ENCODE measurements around the gene AIPL1. TPM values are rescaled to one million over a fixed set of nuclear protein-coding genes. Genes with fewer than 3 reads are reported as not detected.

Gene AIPL1
- total and polyA plus RNA-seq, 4 experiments from 2014 or later: not detected

GRCh38 chr17:6437466-6437865 is 2.5 kb upstream of the AIPL1 start:
- ChIA-PET POLR2A (ENCODE audit: partially characterized antibody) (no interaction called here), CTCF (ENCODE audit: partially characterized antibody) (interaction anchor here (1.5 kb wide), 1 partner anchor 16 kb away, joined by 6 read pairs; no protein-coding TSS in a partner anchor)
- intact Hi-C loops (cut with micrococcal nuclease): no loop called here
- Histone ChIP-seq H3K4me3 (ENCODE audit: low read length in 2 of 2) (no peak overlapping the region), H3K36me3 (ENCODE audit: insufficient read depth, low read length) (no peaks in the 10 kb centered on the region), H3K4me1 (ENCODE audit: insufficient read depth, low read length) (no peaks in the 10 kb centered on the region), H3K27me3 (ENCODE audit: insufficient read depth, low read length) (peaks cover 4% of the 10 kb centered on the region), H3K27ac (ENCODE audit: low read depth, low read length) (no peak overlapping the region), H3K9me3 (ENCODE audit: control insufficient read depth in 1 of 2, low read length in 2 of 2) (no peaks in the 10 kb centered on the region)
- Mint-ChIP-seq H3K36me3 (no peaks in the 10 kb centered on the region), H3K4me3 (no peak overlapping the region), H3K9me3 (no peaks in the 10 kb centered on the region), H3K27me3 (peaks cover 16 to 18% of the 10 kb centered on the region in 2 donors), H3K27ac (no peak overlapping the region), H3K4me1 (peaks cover 0 to 4% (median 0%) of the 10 kb centered on the region in 4 donors)
- DNase-seq: no peak

- peak; percentile 52 to 67 (median 58) for DNase-seq
- Mint-ChIP-seq H3K9me3 (peaks cover 0 to 9% (median 1%) of the 10 kb centered on the region in 8 donors), H3K4me1 (peaks cover 0 to 4% (median 0%) of the 10 kb centered on the region in 4 donors), H3K27me3 (peaks cover 16 to 18% of the 10 kb centered on the region in 2 donors), H3K27ac (no peak overlapping the region), H3K36me3 (no peaks in the 10 kb centered on the region), H3K4me3 (no peak overlapping the region)
- Histone ChIP-seq H3K4me1 (ENCODE audit: insufficient read depth, low read length) (no peaks in the 10 kb centered on the region), H3K9me3 (ENCODE audit: control insufficient read depth in 1 of 2, low read length in 2 of 2) (no peaks in the 10 kb centered on the region), H3K4me3 (ENCODE audit: low read length in 2 of 2) (no peak overlapping the region), H3K27ac (ENCODE audit: low read depth, low read length) (no peak overlapping the region), H3K36me3 (ENCODE audit: insufficient read depth, low read length) (no peaks in the 10 kb centered on the region), H3K27me3 (ENCODE audit: insufficient read depth, low read length) (peaks cover 4% of the 10 kb centered on the region)
- intact Hi-C loops (cut with micrococcal nuclease): loop anchor here (1.0 kb wide), 2 partner anchors 844 to 849 kb away; no protein-coding TSS in a partner anchor
- POLR2A ChIA-PET (ENCODE audit: partially characterized antibody): interaction anchor here (0.5 to 0.9 kb wide), 2 partner anchors 168 to 850 kb away, joined by 3 read pairs; no protein-coding TSS in a partner anchor
- CTCF ChIA-PET (ENCODE audit: partially characterized antibody): interaction anchor here (0.7 to 4.1 kb wide), 11 partner anchors 9 to 1186 kb away, joined by 3 to 59 read pairs (median 6); partner anchors contain the start of genes NLRP1 and PIMREG
These were observed 1.0 kb upstream of the AIPL1 start for GRCh38 chr17:6435968-6436367.

DNA sequence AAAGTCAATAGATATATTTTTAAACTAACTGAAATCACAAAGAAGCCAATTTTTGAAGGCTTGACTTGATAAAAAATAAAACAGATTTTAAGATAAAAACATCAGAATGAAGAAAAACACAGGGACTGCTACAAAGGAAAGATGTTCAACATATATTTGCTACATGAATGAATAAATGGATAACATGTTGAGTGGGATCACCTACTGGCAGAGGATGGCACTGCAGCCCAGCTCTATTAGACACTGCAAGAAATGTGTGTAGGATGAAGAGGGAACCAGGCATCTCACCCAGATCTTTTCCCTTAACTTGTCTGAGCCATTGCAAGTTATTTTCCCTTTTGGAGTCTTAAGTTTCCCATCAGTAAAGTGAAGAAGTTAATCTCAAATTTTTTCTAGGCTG is 4.2 kb downstream of the AIPL1 start:
- Mint-ChIP-seq H3K27me3 (no peaks in the 10 kb centered on the region), H3K27ac (no peak overlapping the region), H3K4me3 (no peak overlapping the region), H3K9me3 (peaks cover 0 to 20% (median 11%) of the 10 kb centered on the region in 8 donors), H3K4me1 (peaks cover 9 to 22% (median 13%) of the 10 kb centered on the region in 4 donors), H3K36me3 (peaks cover 0 to 4% of the 10 kb centered on the region in 2 donors)
- intact Hi-C loops (cut with micrococcal nuclease): no loop called here
- Histone ChIP-seq H3K4me1 (ENCODE audit: insufficient read depth, low read length) (peaks cover 21% of the 10 kb centered on the region), H3K9me3 (ENCODE audit: control insufficient read depth in 1 of 2, low read length in 2 of 2) (no peaks in the 10 kb centered on the region), H3K27me3 (ENCODE audit: insufficient read depth, low read length) (no peaks in the 10 kb centered on the region), H3K27ac (ENCODE audit: low read depth, low read length) (no peak overlapping the region), H3K4me3 (ENCODE audit: low read length in 2 of 2) (no peak overlapping the region), H3K36me3 (ENCODE audit: insufficient read depth, low read length) (no peaks in the 10 kb centered on the region)
- POLR2A ChIA-PET (ENCODE audit: partially characterized antibody): no interaction called here
- DNase-seq: no peak
- CTCF ChIA-PET (ENCODE audit: partially characterized antibody): interaction anchor here (1.2 to 1.6 kb wide), 2 partner anchors 9 to 839 kb away, joined by 3 to 4 read pairs; no protein-coding TSS in a partner anchor

GRCh38 chr17:6429266-6429665 is 5.7 kb downstream of the AIPL1 start:
- H3K27me3 Mint-ChIP-seq: no peaks in the 10 kb centered on the region
- H3K4me1 Mint-ChIP-seq: peaks cover 9 to 22% (median 13%) of the 10 kb centered on the region in 4 donors
- CTCF ChIA-PET (ENCODE audit: partially characterized antibody): interaction anchor here (0.8 kb wide), 1 partner anchor 841 kb away, joined by 3 read pairs; no protein-coding TSS in a partner anchor

GRCh38 chr17:6428207-6428965 is 6.5 kb downstream of the AIPL1 start:
- ChIA-PET POLR2A (ENCODE audit: partially characterized antibody) (no interaction called here), CTCF (ENCODE audit: partially characterized antibody) (interaction anchor here (0.8 kb wide), 1 partner anchor 840 kb away, joined by 3 read pairs; no protein-coding TSS in a partner anchor)
- intact Hi-C loops (cut with micrococcal nuclease): loop anchor here (10.0 kb wide), 1 partner anchor 724 kb away; no protein-coding TSS in a partner anchor
- Mint-ChIP-seq H3K4me3 (peak overlapping the region in 2 of 8 donors; percentile 26 to 73), H3K27me3 (peaks cover 0 to 2% of the 10 kb centered on the region in 2 donors), H3K27ac (peak overlapping the region in 2 of 7 donors; percentile 23 to 35), H3K4me1 (peaks cover 9 to 22% (median 13%) of the 10 kb centered on the region in 4 donors), H3K36me3 (peaks cover 0 to 4% of the 10 kb centered on the region in 2 donors), H3K9me3 (peaks cover 0 to 20% (median 11%) of the 10 kb centered on the region in 8 donors)
- Histone ChIP-seq H3K36me3 (ENCODE audit: insufficient read depth, low read length) (no peaks in the 10 kb centered on the region), H3K27ac (ENCODE audit: low read depth, low read length) (no peak overlapping the region), H3K9me3 (ENCODE audit: control insufficient read depth in 1 of 2, low read length in 2 of 2) (no peaks in the 10 kb centered on the region), H3K4me3 (ENCODE audit: low read length in 2 of 2) (no peak overlapping the region), H3K4me1 (ENCODE audit: insufficient read depth, low read length) (peaks cover 21% of the 10 kb centered on the region), H3K27me3 (ENCODE audit: insufficient read depth, low read length) (no peaks in the 10 kb centered on the region)
- DNase-seq: no peak

More at GRCh38 chr17:6429266-6429665, 5.7 kb downstream of the AIPL1 start:
- Histone ChIP-seq H3K4me1 (ENCODE audit: insufficient read depth, low read length) (peaks cover 21% of the 10 kb centered on the region), H3K9me3 (ENCODE audit: control insufficient read depth in 1 of 2, low read length in 2 of 2) (no peaks in the 10 kb centered on the region), H3K4me3 (ENCODE audit: low read length in 2 of 2) (no peak overlapping the region), H3K27ac (ENCODE audit: low read depth, low read length) (no peak overlapping the region), H3K27me3 (ENCODE audit: insufficient read depth, low read length) (no peaks in the 10 kb centered on the region), H3K36me3 (ENCODE audit: insufficient read depth, low read length) (no peaks in the 10 kb centered on the region)
- DNase-seq: no peak
- H3K36me3 Mint-ChIP-seq: peaks cover 0 to 4% of the 10 kb centered on the region in 2 donors
- intact Hi-C loops (cut with micrococcal nuclease): loop anchor here (10.0 kb wide), 1 partner anchor 724 kb away; no protein-coding TSS in a partner anchor
- no peak overlapping the region for H3K27ac Mint-ChIP-seq
- POLR2A ChIA-PET (ENCODE audit: partially characterized antibody): no interaction called here
- peaks cover 0 to 20% (median 11%) of the 10 kb centered on the region in 8 donors for H3K9me3 Mint-ChIP-seq
- no peak overlapping the region for H3K4me3 Mint-ChIP-seq

GRCh38 chr17:6427279-6427781 is 7.6 kb downstream of the AIPL1 start:
- peaks cover 0 to 4% of the 10 kb centered on the region in 2 donors for H3K36me3 Mint-ChIP-seq
- H3K27me3 ChIP-seq (ENCODE audit: insufficient read depth, low read length): no peaks in the 10 kb centered on the region
- H3K36me3 ChIP-seq (ENCODE audit: insufficient read depth, low read length): no peaks in the 10 kb centered on the region
- DNase-seq: peak; percentile 55 to 74 (median 64)
- peaks cover 10 to 22% (median 13%) of the 10 kb centered on the region in 4 donors for H3K4me1 Mint-ChIP-seq
- POLR2A ChIA-PET (ENCODE audit: partially characterized antibody): interaction anchor here (1.0 kb wide), 1 partner anchor 843 kb away, joined by 4 read pairs; the partner anchor contains the start of gene NLRP1
- CTCF ChIA-PET (ENCODE audit: partially characterized antibody): no interaction called here
- intact Hi-C loops (cut with micrococcal nuclease): loop anchor here (2.0 to 10.0 kb wide), 2 partner anchors 723 to 1179 kb away; no protein-coding TSS in a partner anchor
- no peak overlapping the region for H3K4me3 ChIP-seq (ENCODE audit: low read length in 2 of 2)
- peaks cover 0 to 5% of the 10 kb centered on the region in 2 donors for H3K27me3 Mint-ChIP-seq
- H3K4me1 ChIP-seq (ENCODE audit: insufficient read depth, low read length): peaks cover 21% of the 10 kb centered on the region
- H3K4me3 Mint-ChIP-seq: peak overlapping the region in 7 of 8 donors; percentile 40 to 79 (median 63)
- H3K27ac ChIP-seq (ENCODE audit: low read depth, low read length): no peak overlapping the region
- H3K9me3 Mint-ChIP-seq: peaks cover 0 to 20% (median 11%) of the 10 kb centered on the region in 8 donors
- peak overlapping the region; percentile 32 to 80 (median 54) for H3K27ac Mint-ChIP-seq
- no peaks in the 10 kb centered on the region for H3K9me3 ChIP-seq (ENCODE audit: control insufficient read depth in 1 of 2, low read length in 2 of 2)
